Transverse colon (tissue), 4 donors: Measurements from ENCODE around the gene SNRPB. TPM values are rescaled to one million over a fixed set of nuclear protein-coding genes. Genes with fewer than 3 reads are reported as not detected.

ENCODE experiments used
- DNase-seq: peaks from one replicate; pipeline ENCODE4 v3.0.0-alpha.2; 2019
- H3K27ac ChIP-seq, 4 donors: fragments of 200-600 bp; sonication (generic); 2 replicates each; pipeline ENCODE4 v1.5.1; 2016 to 2018; ENCODE audit warnings: inconsistent platforms in 4 of 4
- H3K27me3 ChIP-seq: fragments of 200-600 bp; sonication (generic); 2 replicates; pipeline ENCODE4 v1.5.1; 2017; ENCODE audit warnings: inconsistent platforms
- H3K36me3 ChIP-seq, 4 donors: fragments of 200-600 bp; sonication (generic); 2 replicates each; pipeline ENCODE4 v1.5.1; 2017 to 2019; ENCODE audit warnings: inconsistent platforms in 4 of 4
- H3K4me1 ChIP-seq, 4 donors: fragments of 200-600 bp; sonication (generic); 2 replicates each; pipeline ENCODE4 v1.5.1; 2017 to 2020; ENCODE audit warnings: inconsistent platforms in 4 of 4
- H3K4me3 ChIP-seq, 4 donors: fragments of 200-600 bp; sonication (generic); 1 replicate in 1 of 4; 2 replicates in 3 of 4; pipeline versions ENCODE4 v1.5.1 to v1.6.1; 2017 to 2019; ENCODE audit warnings: inconsistent platforms in 4 of 4
- H3K9me3 ChIP-seq, 2 donors: fragments of 200-600 bp; sonication (generic); 2 replicates each; pipeline ENCODE4 v1.5.1; 2017 to 2019; ENCODE audit warnings: inconsistent platforms in 2 of 2
- EP300 ChIP-seq: sonication (generic); formaldehyde crosslinking; IDR thresholded peaks from one replicate; pipeline ENCODE4 v1.6.1; 2017; ENCODE audit warnings: antibody characterized with exemption, low read depth
- POLR2A ChIP-seq: fragments of 450-650 bp; IDR thresholded peaks from one replicate; pipeline ENCODE4 v1.6.1; 2016; ENCODE audit warnings: antibody characterized with exemption, mild to moderate bottlenecking, moderate library complexity
- POLR2AphosphoS5 ChIP-seq, 3 donors: sonication (generic); formaldehyde crosslinking; IDR thresholded peaks; one replicate each; pipeline ENCODE4 v1.6.1; 2016; ENCODE audit warnings: antibody characterized with exemption in 3 of 3
- WGBS, 2 donors: methylation state at CpG; one replicate each; pipeline ENCODE4 v1.1.5; 2018; ENCODE audit warnings: low coverage in 1 of 2; 5-methylcytosine and 5-hydroxymethylcytosine counted together
- in situ Hi-C, 4 donors: fragments of 200-750 bp; cut with MboI; loops; one replicate each; pipeline versions ENCODE4 v1.15.0 to v1.15.1; 2017; ENCODE audit warnings: low sequenced_read_pairs in 3 of 4, low pct_ligation_motif_present in 1 of 4, low pct_unique_long_range_greater_than_20kb in 1 of 4
- intact Hi-C: fragments of 100-400 bp; cut with DNase I; formaldehyde crosslinking; loops from one replicate; pipeline ENCODE4 v1.15.1; 2023; ENCODE audit warnings: low total_unique reads
- total RNA-seq, 4 donors: library from RNA; depleted of rRNA; stranded (reverse); fragments of >200 nt; gene quantifications; one replicate each; pipeline ENCODE4 v1.1.0, GENCODE V29; 2016
- TF ChIP-seq, protein P1 (sequence below), 5 experiments: fragments of 200-600 bp in 3 of 5; fragments of 450-650 bp in 2 of 5; sonication (generic) in 3 of 5; IDR thresholded peaks; 1 replicate in 2 of 5; 2 replicates in 3 of 5; pipeline ENCODE4 v1.5.1; 2016 to 2017; ENCODE audit warnings: antibody characterized with exemption in 5 of 5, inconsistent platforms in 3 of 5, mild to moderate bottlenecking in 2 of 5, moderate library complexity in 1 of 5

Gene SNRPB
- total RNA-seq, 4 donors from 2014 or later, result 50.9 to 144 (median 125) TPM

GRCh38 chr20:2453792-2454191 is 16.8 kb downstream of the SNRPB start:
- H3K9me3 ChIP-seq, result no peaks in the 10 kb centered on the region
- WGBS, 2 donors, result 75 to 77% methylated on average over 3 of the region's 3 CpGs
- peaks cover 0 to 4% (median 0%) of the 10 kb centered on the region in 4 donors for H3K4me1 ChIP-seq
- H3K27me3 ChIP-seq, result no peaks in the 10 kb centered on the region
- TF ChIP-seq EP300 (no peak), POLR2A (no peak)
- TF ChIP-seq, protein P1, sequence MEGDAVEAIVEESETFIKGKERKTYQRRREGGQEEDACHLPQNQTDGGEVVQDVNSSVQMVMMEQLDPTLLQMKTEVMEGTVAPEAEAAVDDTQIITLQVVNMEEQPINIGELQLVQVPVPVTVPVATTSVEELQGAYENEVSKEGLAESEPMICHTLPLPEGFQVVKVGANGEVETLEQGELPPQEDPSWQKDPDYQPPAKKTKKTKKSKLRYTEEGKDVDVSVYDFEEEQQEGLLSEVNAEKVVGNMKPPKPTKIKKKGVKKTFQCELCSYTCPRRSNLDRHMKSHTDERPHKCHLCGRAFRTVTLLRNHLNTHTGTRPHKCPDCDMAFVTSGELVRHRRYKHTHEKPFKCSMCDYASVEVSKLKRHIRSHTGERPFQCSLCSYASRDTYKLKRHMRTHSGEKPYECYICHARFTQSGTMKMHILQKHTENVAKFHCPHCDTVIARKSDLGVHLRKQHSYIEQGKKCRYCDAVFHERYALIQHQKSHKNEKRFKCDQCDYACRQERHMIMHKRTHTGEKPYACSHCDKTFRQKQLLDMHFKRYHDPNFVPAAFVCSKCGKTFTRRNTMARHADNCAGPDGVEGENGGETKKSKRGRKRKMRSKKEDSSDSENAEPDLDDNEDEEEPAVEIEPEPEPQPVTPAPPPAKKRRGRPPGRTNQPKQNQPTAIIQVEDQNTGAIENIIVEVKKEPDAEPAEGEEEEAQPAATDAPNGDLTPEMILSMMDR (IDR thresholded peaks at IDR 0.05), result no peak
- no peaks in the 10 kb centered on the region for H3K36me3 ChIP-seq
- DNase-seq, result no peak
- no peak overlapping the region for H3K4me3 ChIP-seq
- intact Hi-C loops, result loop anchor here (10.0 kb wide), 1 partner anchor 249 kb away; no protein-coding TSS in a partner anchor
- in situ Hi-C loops, result loop anchor here in 3 of 4 donors (5.0 to 25.0 kb wide), 3 partner anchors 241 to 249 kb away; no protein-coding TSS in a partner anchor
- no peak overlapping the region for H3K27ac ChIP-seq

GRCh38 chr20:2451939-2452732 is 18.5 kb downstream of the SNRPB start:
- Histone ChIP-seq H3K27ac (no peak overlapping the region), H3K9me3 (no peaks in the 10 kb centered on the region), H3K4me1 (peaks cover 0 to 4% (median 0%) of the 10 kb centered on the region in 4 donors), H3K27me3 (no peaks in the 10 kb centered on the region), H3K4me3 (no peak overlapping the region), H3K36me3 (no peaks in the 10 kb centered on the region)
- peak; percentile 69 for DNase-seq
- 53 to 78% methylated on average over 6 to 8 of the region's 8 CpGs for WGBS, 2 donors
- intact Hi-C loops (loop anchor here (10.0 kb wide), 1 partner anchor 247 kb away; no protein-coding TSS in a partner anchor), in situ Hi-C loops (loop anchor here in 3 of 4 donors (5.0 to 25.0 kb wide), 3 partner anchors 240 to 247 kb away; no protein-coding TSS in a partner anchor)
- TF ChIP-seq, protein P1 (IDR thresholded peaks at IDR 0.05), result peak; percentile 63 to 87 (median 79)
- TF ChIP-seq EP300 (no peak), POLR2AphosphoS5 (IDR thresholded peaks at IDR 0.05) (no peak)

- in situ Hi-C loops, result loop anchor here in 3 of 4 donors (5.0 to 25.0 kb wide), 3 partner anchors 239 to 247 kb away; no protein-coding TSS in a partner anchor
- Histone ChIP-seq H3K27me3 (no peaks in the 10 kb centered on the region), H3K4me3 (no peak overlapping the region), H3K4me1 (peaks cover 0 to 4% (median 0%) of the 10 kb centered on the region in 4 donors), H3K36me3 (no peaks in the 10 kb centered on the region), H3K27ac (no peak overlapping the region), H3K9me3 (no peaks in the 10 kb centered on the region)
- 49 to 74% methylated on average over 5 of the region's 5 CpGs for WGBS, 2 donors
- intact Hi-C loops, result loop anchor here (10.0 kb wide), 1 partner anchor 247 kb away; no protein-coding TSS in a partner anchor
- no peak for DNase-seq
- TF ChIP-seq POLR2A (no peak), POLR2AphosphoS5 (IDR thresholded peaks at IDR 0.05) (no peak), EP300 (no peak)
- TF ChIP-seq, protein P1 (IDR thresholded peaks at IDR 0.05), result no peak
These were observed 19.2 kb downstream of the SNRPB start for GRCh38 chr20:2451422-2451821.

- no peak for TF ChIP-seq EP300
- WGBS, 2 donors, result 93 to 100% methylated on average over 1 of the region's 1 CpG
- no peaks in the 10 kb centered on the region for H3K9me3 ChIP-seq
- H3K4me3 ChIP-seq, result no peak overlapping the region
- intact Hi-C loops, result no loop called here
- no peaks in the 10 kb centered on the region for H3K27me3 ChIP-seq
- H3K36me3 ChIP-seq, result no peaks in the 10 kb centered on the region
- no peaks in the 10 kb centered on the region for H3K4me1 ChIP-seq
- in situ Hi-C loops, result no loop called here
- no peak for DNase-seq
- no peak overlapping the region for H3K27ac ChIP-seq
These were observed 21.2 kb downstream of the SNRPB start for GRCh38 chr20:2449386-2449785.
